ENCODE measurements around the gene ASIP.
"Not testable (repeated sequence)": the region's sequence is repeated elsewhere in the genome, so short reads cannot be mapped to it uniquely, and the experiment has no call there.

Gene ASIP

DNA sequence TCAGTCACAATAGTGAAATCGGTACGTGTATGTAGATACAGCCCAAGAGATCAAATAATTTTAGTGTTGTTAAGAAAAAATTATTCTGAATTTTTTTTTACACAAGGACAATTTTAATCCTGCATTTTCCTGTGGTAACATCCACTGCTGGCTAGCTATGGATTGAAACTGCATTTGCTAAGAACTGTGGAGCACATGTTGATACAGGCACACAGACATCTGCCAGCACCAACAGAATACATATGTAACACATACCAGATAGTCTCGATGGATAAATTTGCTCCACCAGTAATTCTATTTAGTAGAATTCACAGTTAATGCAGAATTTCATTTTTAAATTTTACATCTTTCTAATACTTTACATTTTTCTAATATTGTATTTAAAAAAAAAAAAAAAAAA lies 2.2 kb downstream of the ASIP start:
- no peak for DNase-seq

DNA sequence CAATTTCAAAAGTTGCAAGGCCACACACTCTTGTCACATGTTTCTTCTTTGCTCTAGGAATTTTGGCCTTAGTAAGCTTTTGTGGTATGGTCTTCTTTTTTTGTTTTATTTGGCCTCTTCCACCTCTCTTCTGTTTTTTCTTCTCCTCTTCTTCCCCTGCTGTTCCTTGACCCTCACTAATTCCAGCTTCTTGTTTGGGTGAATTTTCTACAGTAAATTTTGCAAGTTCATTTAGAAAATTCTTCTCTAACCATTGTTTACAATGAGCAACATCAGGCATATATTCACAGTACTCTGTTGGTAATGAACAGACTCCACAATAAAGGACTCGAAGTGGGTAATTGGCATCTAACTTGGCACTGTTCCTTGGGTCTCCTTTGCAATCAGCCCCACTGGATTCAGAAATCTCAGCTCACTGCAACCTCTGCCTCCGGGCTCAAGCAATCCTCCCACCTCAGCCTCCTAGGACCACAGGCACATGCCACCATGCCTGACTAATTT lies 5.0 kb downstream of the ASIP start:
- DNase-seq, result no peak

DNA sequence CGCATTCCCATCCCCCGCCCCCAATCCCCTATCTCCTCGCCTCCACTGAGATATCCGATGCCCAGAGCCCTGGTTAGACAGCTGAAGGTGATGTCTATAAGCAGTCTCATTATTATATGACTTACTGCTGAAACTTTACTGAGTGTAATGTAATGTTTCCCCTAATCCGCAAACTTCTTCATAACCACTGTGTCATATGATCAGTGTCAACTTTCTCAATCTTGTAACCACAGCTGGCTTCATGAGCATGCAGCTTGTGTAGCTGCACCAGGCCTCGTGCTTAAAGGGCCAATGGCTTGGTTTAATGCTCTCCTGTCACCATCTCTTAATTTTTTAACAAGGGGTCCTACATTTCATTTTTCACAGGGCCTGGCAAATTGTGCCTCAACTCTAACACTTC lies 8.1 kb downstream of the ASIP start:
- no peak for DNase-seq

- DNase-seq, result no peak
Measured at GRCh38 chr20:34250005-34250404, 8.8 kb downstream of the ASIP start.

DNA sequence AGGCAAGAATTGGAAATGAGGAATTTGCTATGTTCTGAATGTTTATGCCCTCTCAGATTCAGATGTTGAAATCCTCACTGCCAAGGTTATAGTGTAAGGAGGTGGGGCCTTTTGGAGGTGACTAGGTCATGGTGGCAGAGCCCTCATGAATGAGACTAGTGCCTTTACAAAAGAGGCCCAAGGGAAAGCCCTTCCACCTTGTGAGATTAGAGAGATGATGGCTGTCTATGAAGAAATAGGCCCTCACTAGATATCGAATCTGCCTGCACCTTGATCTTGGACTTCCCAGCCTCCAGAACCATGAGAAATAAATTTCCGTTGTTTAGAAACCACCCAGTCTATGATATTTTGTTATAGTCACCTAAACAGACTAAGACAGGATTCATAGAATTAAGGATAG lies 10.4 kb downstream of the ASIP start:
- no peak for DNase-seq

DNA sequence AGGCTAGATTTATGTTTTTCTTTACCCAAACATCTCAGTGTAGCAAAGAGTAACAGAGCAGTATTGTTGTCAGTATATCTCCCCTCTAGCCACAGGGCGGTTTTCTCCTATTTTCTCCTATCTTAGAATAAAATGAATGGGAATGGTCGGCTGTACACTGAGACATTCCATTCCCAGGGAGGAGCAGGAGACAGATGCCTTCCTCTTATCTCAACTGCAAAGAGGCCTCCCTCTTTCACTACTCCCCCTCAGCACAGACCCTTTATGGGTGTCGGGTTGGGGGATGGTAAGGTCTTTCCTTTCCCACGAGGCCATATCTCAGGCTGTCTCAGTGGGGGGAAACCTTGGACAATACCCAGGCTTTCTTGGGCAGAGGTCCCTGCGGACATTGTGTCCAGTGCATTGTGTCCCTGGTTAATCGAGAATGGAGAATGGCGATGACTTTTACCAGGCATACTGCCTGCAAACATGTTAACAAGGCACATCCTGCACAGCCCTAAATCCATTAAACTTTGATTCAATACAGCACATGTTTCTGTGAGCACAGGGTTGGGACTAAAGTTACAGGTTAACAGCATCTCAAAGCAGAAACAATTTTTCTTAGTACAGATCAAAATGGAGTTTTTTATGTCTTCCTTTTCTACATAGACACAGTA lies 11.3 kb downstream of the ASIP start:
- DNase-seq, result not testable (repeated sequence)

DNA sequence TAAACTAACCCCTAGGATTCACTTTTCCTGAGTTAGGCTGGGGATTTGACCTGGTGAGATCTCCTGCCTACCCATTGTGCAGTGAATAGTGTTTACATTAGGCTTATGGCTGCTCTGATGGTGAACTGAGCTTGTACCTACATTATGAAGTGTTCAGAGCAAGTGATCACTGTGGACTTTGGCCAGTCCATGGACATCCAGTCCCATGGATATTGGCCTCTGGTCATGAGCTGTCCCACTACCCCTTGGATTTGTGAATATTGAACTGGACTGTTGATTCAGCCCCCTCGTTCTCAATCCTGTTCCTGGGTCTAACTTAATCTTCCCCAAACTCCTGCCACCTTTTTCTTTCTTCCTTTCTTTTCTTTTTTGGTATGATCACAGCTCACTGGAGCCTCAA lies 13.8 kb downstream of the ASIP start:
- no peak for DNase-seq

DNA sequence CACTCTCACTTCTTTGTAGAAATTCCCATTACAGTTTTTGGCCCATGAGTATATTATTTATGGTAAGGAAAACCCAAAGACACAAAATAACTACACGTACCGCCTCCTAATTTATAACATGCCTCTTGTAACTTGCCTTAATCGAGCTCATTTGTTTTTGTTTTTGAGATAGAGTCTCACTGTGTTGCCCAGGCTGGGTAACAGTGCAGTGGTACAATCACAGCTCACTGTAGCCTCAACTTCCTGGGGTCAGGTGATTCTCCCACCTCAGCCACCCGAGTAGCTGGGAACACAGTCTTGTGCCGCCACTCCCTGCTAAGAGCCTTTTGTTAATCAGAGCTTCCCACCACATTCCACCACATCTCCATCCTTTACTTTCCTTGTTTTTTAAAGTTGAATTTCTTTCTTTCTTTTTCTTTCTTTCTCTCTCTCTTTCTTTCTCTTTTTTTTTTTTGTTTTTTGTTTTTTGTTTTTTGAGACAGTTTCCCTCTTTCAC lies 15.5 kb downstream of the ASIP start:
- no peak for DNase-seq

GRCh38 chr20:34260208-34260942 lies 19.2 kb downstream of the ASIP start:
- no peak for DNase-seq

DNA sequence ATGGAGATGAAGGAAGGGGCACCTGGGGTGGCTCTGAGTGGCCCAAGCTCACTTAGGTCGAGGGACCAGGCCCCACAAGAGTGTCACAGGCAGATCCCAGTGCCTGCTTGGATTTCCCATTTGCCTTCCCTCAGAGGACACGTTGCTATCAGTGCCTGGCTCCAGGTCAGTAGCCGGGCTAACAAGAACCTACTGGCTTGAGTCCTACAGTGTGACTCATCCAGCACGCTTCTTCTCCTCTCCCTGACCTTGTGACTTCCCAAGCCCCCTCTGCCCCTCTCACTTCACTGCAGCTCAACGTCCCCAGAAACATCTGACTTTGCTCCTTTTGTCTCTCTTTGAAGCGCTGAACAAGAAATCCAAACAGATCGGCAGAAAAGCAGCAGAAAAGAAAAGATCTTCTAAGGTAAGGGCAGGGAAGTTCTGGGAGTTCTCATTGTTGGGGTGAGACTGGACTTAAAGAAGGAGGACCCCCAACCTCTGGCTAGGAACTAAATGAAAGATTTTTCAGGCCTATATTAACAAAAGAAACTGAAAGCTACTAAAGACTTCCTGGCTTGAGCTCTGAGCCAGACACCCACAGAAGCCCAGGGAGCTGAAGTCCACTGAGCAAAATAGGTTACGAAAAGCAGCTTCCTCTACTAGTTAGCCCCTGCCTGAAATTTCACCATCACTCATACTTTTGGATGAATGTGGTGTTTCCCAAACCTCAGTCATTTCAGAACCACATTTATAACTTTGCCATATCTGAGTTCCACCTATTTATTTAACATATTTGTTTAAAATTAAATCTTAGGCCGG lies 21.5 kb downstream of the ASIP start:
- no peak for DNase-seq

DNA sequence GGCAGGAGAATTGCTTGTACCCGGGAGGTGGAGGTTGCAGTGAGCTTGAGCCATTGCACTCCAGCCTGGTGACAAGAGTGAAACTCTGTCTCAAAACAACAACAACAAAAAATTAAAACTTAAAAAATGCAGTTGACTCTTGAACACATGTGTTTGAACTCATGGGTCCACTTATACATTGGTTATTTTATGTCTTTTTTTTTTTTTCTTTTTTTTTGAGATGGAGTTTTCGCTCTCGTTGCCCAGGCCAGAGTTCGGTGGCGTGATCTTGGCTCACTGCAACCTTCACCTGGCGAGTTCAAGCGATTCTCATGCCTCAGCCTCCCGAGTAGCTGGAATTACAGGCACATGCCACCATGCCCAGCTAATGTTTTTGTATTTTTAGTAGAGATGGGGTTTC lies 22.2 kb downstream of the ASIP start:
- DNase-seq, result not testable (repeated sequence)

- no peak for DNase-seq
Measured at GRCh38 chr20:34264141-34264540, 22.9 kb downstream of the ASIP start.

- DNase-seq, result no peak
Measured at GRCh38 chr20:34268145-34268544, 26.9 kb downstream of the ASIP start.

GRCh38 chr20:34268851-34269636 lies 27.8 kb downstream of the ASIP start:
- no peak for DNase-seq

DNA sequence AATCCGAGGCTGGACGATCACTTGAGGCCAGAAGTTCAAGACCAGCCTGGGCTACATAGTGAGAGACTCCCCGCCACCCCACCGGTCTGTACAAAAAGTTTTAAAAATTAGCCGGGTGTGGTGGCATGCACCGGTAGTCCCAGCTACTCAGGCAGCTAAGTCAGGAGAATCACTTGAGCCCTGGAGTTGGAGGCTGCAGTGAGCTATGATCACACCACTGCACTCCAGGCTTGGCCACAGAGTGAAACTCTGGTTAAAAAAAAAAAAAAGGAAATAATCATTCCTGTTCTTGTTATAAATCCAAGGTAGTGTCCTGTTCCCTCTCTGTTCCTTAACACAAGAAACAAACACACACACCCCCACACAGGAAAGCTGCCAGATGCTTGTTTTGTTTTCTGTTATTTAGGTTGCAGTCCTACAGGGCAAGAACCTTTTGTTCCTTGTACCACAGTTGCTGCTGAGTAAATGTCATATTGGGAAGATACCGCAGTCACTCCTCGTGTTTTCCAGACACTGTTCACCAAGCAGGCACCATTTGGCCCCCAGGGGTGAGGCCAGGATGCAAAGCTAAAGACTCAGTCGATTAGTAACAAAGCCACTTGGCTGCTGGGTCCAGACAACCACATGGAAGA lies 28.9 kb downstream of the ASIP start:
- DNase-seq, result no peak

- DNase-seq, result no peak
Measured at GRCh38 chr20:34271956-34272355, 30.7 kb downstream of the ASIP start.

DNA sequence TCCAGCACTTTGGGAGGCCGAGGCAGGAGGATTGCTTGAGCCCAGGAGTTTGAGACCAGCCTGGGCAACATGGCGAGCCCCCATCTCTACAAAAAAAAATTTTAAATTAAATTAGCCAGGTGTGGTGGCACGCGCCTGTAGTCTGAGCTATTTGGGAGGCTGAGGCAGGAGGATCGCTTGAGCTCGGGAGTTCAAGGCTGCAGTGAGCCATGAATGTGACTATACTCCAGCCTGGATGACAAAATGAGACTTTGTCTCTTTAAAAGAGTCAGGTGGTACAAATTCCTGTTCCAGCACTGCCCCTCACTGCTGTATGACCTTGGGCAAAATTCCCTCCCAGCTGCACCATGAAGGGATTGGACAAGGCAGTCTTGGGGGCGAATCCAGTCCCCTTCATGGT lies 33.5 kb downstream of the ASIP start:
- no peak for DNase-seq

DNA sequence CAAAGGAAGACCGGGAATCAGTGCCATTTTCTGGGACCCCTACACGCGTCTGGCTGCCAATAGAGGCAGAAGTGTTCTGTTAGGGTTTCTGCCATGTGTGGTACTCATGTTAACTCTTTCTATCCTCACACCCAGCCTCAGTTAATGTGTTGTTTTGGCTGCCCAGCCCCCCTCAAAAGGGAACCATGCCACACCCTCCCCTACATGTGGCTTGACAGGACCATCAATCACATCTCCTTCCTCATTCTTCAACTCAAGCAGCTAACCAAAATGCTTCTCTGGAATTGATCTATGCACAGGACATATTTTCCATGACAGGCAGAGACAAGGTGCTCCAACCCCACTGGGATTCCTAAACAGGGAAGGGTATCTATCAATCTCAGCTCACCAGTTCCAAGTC lies 40.0 kb downstream of the ASIP start:
- no peak for DNase-seq

- DNase-seq, result no peak
Measured at GRCh38 chr20:34282041-34282440, 40.8 kb downstream of the ASIP start.

DNA sequence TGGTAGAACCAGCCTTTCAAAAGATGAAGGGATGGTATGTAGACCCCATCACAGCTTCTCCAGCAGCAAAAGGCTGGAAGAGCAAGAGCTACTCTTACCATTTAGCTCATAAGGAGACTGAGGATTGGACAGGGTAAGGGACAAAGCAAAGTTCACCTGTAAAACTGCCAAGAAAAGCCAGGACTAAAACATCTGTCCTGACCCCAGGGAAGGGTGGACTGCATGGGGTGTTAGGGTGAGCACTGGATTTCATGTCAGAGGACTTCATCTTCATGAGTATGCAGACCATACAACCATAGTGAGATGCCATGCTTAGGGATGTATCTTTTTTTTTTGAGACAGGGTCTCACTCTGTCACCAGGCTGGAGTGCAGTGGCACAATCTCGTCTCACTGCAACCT lies 42.6 kb downstream of the ASIP start:
- DNase-seq, result no peak

GRCh38 chr20:34285450-34285849 lies 44.2 kb downstream of the ASIP start:
- no peak for DNase-seq

DNA sequence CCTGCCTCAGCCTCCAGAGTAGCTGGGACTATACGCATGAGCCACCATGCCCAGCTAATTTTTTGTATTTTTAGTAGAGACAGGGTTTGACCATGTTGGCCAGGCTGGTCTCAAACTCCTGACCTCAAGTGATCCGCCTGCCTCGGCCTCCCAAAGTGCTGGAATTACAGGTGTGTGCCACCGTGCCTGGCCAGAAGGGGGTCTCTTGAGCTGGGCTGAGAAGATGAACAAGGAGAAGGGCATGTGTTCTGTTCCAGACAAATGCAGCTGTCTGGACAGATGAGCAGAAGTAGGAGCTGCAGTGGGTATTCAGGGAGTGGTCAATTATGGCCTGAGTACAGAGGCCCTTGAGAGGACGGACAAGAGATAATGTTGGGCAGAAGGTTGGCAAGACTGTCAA lies 46.3 kb downstream of the ASIP start:
- DNase-seq, result not testable (repeated sequence)

All from NCI-H1105 (cell line).